Neural cell (in vitro differentiated cells): Measurements from ENCODE around the gene GGT6. TPM values are rescaled to one million over a fixed set of nuclear protein-coding genes. Genes with fewer than 3 reads are reported as not detected.

ENCODE experiments used
- H2AFZ ChIP-seq: fragments of 200-600, 300-800 bp; sonication (generic), shearing (Covaris generic); 2 replicates; pipeline ENCODE4 v1.6.0; 2014; ENCODE audit warnings: low read depth, mild to moderate bottlenecking, antibody characterized with exemption, low read length, moderate library complexity
- H3F3A ChIP-seq: fragments of 200-600 bp; shearing (Covaris generic); 2 replicates; pipeline ENCODE4 v1.6.1; 2016; ENCODE audit warnings: mild to moderate bottlenecking, moderate library complexity, mixed read lengths, antibody characterized with exemption, low read length; ENCODE audit not compliant: insufficient read depth, poor library complexity, severe bottlenecking
- H3K27ac ChIP-seq: fragments of 200-600, 300-800 bp; sonication (generic), shearing (Covaris generic); 2 replicates; pipeline ENCODE4 v1.5.1; 2014; ENCODE audit warnings: mild to moderate bottlenecking, low read length, moderate library complexity
- H3K27me3 ChIP-seq: fragments of 300-800, 200-600 bp; sonication (generic), shearing (Covaris generic); 2 replicates; pipeline ENCODE4 v1.6.0; 2014; ENCODE audit warnings: mild to moderate bottlenecking, low read depth, low read length, moderate library complexity; ENCODE audit not compliant: insufficient read depth
- H3K36me3 ChIP-seq: fragments of 300-800, 200-600 bp; sonication (generic), shearing (Covaris generic); 2 replicates; pipeline ENCODE4 v1.5.1; 2014; ENCODE audit warnings: mild to moderate bottlenecking, antibody characterized with exemption, low read length, moderate library complexity; ENCODE audit not compliant: insufficient read depth
- H3K4me2 ChIP-seq: fragments of 300-800, 200-600 bp; sonication (generic), shearing (Covaris generic); 2 replicates; pipeline ENCODE4 v1.6.0; 2014; ENCODE audit warnings: mild to moderate bottlenecking, low read length
- H3K4me3 ChIP-seq: fragments of 300-800, 200-600 bp; sonication (generic), shearing (Covaris generic); 2 replicates; pipeline ENCODE4 v1.5.1; 2014; ENCODE audit warnings: mild to moderate bottlenecking, low read length, moderate library complexity
- H3K79me2 ChIP-seq: fragments of 200-600 bp; shearing (Covaris generic); replicated peaks from 2 replicates; pipeline ENCODE4 v1.6.0; 2014; ENCODE audit warnings: mild to moderate bottlenecking, low read length, moderate library complexity; ENCODE audit not compliant: insufficient read depth
- H3K9ac ChIP-seq: fragments of 300-800, 200-600 bp; sonication (generic), shearing (Covaris generic); 2 replicates; pipeline ENCODE4 v1.6.1; 2016; ENCODE audit warnings: mild to moderate bottlenecking, low read length, mixed read lengths
- H3K9me2 ChIP-seq: fragments of 200-600 bp; shearing (Covaris generic); 2 replicates; pipeline ENCODE4 v1.6.1; 2016; ENCODE audit warnings: mild to moderate bottlenecking, low read length, mixed read lengths; ENCODE audit not compliant: insufficient read depth
- H3K9me3 ChIP-seq: fragments of 200-600, 300-800 bp; sonication (generic), shearing (Covaris generic); 2 replicates; pipeline ENCODE4 v1.6.1; 2016; ENCODE audit warnings: mild to moderate bottlenecking, mixed run types, low read length, moderate library complexity, mixed read lengths
- H4K20me1 ChIP-seq: fragments of 200-600 bp; shearing (Covaris generic); 2 replicates; pipeline ENCODE4 v1.6.1; 2016; ENCODE audit warnings: mild to moderate bottlenecking, mixed run types; ENCODE audit not compliant: insufficient read depth
- CTCF ChIP-seq: fragments of 450-650 bp; IDR thresholded peaks from 2 replicates; pipeline ENCODE4 v1.5.1; 2014; ENCODE audit warnings: antibody characterized with exemption, mild to moderate bottlenecking, moderate library complexity; ENCODE audit not compliant: poor library complexity, severe bottlenecking
- EP300 ChIP-seq: fragments of 450-650 bp; conservative IDR thresholded peaks from 2 replicates; pipeline ENCODE4 v1.6.1; 2014; ENCODE audit warnings: antibody characterized with exemption, mild to moderate bottlenecking, moderate library complexity; ENCODE audit not compliant: poor library complexity, severe bottlenecking
- EZH2 ChIP-seq: fragments of 200-600, 300-800 bp; shearing (Covaris generic), sonication (generic); IDR thresholded peaks from 2 replicates; pipeline ENCODE4 v1.6.1; 2014; ENCODE audit warnings: antibody characterized with exemption, low read length, borderline replicate concordance, mild to moderate bottlenecking; ENCODE audit not compliant: insufficient read depth, poor library complexity, severe bottlenecking
- MXI1 ChIP-seq: fragments of 450-650 bp; conservative IDR thresholded peaks from 2 replicates; pipeline ENCODE4 v1.6.1; 2014; ENCODE audit warnings: antibody characterized with exemption, mild to moderate bottlenecking; ENCODE audit not compliant: poor library complexity, severe bottlenecking
- POLR2AphosphoS5 ChIP-seq: IDR thresholded peaks from 2 replicates; pipeline ENCODE4 v1.6.1; 2012
- RAD21 ChIP-seq: fragments of 450-650 bp; conservative IDR thresholded peaks from 2 replicates; pipeline ENCODE4 v1.6.1; 2014; ENCODE audit warnings: antibody characterized with exemption, mild to moderate bottlenecking, moderate library complexity
- REST ChIP-seq: IDR thresholded peaks from 2 replicates; pipeline ENCODE4 v1.6.1; 2012; ENCODE audit warnings: borderline replicate concordance
- SMC3 ChIP-seq: fragments of 450-650 bp; conservative IDR thresholded peaks from 2 replicates; pipeline ENCODE4 v1.6.1; 2014; ENCODE audit warnings: antibody characterized with exemption, mild to moderate bottlenecking, moderate library complexity; ENCODE audit not compliant: poor library complexity
- TAF1 ChIP-seq: IDR thresholded peaks from 2 replicates; pipeline ENCODE4 v1.6.1; 2012; ENCODE audit warnings: low read depth
- polyA plus RNA-seq: library from polyadenylated mRNA; depleted of rRNA; stranded (reverse); fragments of >200 nt; gene quantifications from 2 replicates; pipeline ENCODE4 v1.2.3, GENCODE V29; 2014

GGT6 gene
- polyA plus RNA-seq, 1 donor from 2014 or later: not detected

- no peaks in the 10 kb centered on the region for H3K36me3 ChIP-seq
- H2AFZ ChIP-seq: no peak overlapping the region
- no peak overlapping the region for H3K27ac ChIP-seq
- H3K9me3 ChIP-seq: no peaks in the 10 kb centered on the region
- no peaks in the 10 kb centered on the region for H4K20me1 ChIP-seq
- no peaks in the 10 kb centered on the region for H3F3A ChIP-seq
- H3K9ac ChIP-seq: no peak overlapping the region
- no peaks in the 10 kb centered on the region for H3K79me2 ChIP-seq
- no peaks in the 10 kb centered on the region for H3K27me3 ChIP-seq
- H3K9me2 ChIP-seq: no peaks in the 10 kb centered on the region
- H3K4me2 ChIP-seq: no peak overlapping the region
- H3K4me3 ChIP-seq: no peak overlapping the region
- TF ChIP-seq EP300 (no peak), SMC3 (no peak), MXI1 (no peak), CTCF (no peak), TAF1 (no peak), POLR2AphosphoS5 (no peak), RAD21 (no peak), EZH2 (no peak), REST (no peak)
These were observed 46.2 kb downstream of the GGT6 start for GRCh38 chr17:4514206-4514605.

- TF ChIP-seq POLR2AphosphoS5 (no peak), EZH2 (no peak), REST (no peak)
- Histone ChIP-seq H4K20me1 (no peaks in the 10 kb centered on the region), H3K9ac (no peak overlapping the region), H3K79me2 (no peaks in the 10 kb centered on the region), H3K9me3 (no peaks in the 10 kb centered on the region), H3K27me3 (no peaks in the 10 kb centered on the region), H3K4me3 (no peak overlapping the region), H3K36me3 (no peaks in the 10 kb centered on the region), H3K9me2 (no peaks in the 10 kb centered on the region), H3K4me2 (no peak overlapping the region), H2AFZ (no peak overlapping the region), H3F3A (no peaks in the 10 kb centered on the region), H3K27ac (no peak overlapping the region)
These were observed 47.0 kb downstream of the GGT6 start for GRCh38 chr17:4513113-4514032.
